Upper lobe of left lung (tissue), 4 donors: Measurements from ENCODE around the gene BORCS5.

Source experiments
- EP300 ChIP-seq, 4 donors: sonication (generic); formaldehyde crosslinking; IDR thresholded peaks; one replicate each; pipeline ENCODE4 v1.5.1; 2017; ENCODE audit warnings: antibody characterized with exemption in 4 of 4, control low read depth in 2 of 4
- POLR2A ChIP-seq, 4 donors: fragments of 450-650 bp; IDR thresholded peaks; one replicate each; pipeline ENCODE4 v1.5.1; 2016 to 2017; ENCODE audit warnings: antibody characterized with exemption in 4 of 4, mild to moderate bottlenecking in 2 of 4
- TF ChIP-seq, protein P1 (sequence below), 6 experiments: fragments of 450-650 bp in 4 of 6; fragments of 200-600 bp in 2 of 6; sonication (generic) in 2 of 6; IDR thresholded peaks; one replicate each; pipeline ENCODE4 v1.5.1; 2016 to 2019; ENCODE audit warnings: antibody characterized with exemption in 6 of 6

DNA sequence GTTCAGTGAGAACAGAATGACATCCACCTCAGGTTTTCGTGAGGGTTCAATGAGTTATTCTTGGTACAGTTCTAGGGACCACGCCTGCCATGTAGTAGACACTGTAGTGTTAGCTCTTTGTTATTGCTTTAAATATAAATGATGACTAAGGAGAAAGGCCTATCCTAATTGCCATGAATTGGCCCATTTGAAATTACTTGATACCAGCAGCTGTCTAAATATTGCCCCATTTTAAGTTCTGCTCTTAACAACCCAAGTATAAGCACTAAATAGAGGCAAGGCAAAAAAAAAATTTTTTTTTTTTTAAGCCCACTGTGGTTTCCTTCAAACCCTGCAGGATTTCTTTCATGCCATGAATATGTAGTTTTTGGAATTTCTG, 84.5 kb downstream of the BORCS5 start:
- TF ChIP-seq, protein P1, sequence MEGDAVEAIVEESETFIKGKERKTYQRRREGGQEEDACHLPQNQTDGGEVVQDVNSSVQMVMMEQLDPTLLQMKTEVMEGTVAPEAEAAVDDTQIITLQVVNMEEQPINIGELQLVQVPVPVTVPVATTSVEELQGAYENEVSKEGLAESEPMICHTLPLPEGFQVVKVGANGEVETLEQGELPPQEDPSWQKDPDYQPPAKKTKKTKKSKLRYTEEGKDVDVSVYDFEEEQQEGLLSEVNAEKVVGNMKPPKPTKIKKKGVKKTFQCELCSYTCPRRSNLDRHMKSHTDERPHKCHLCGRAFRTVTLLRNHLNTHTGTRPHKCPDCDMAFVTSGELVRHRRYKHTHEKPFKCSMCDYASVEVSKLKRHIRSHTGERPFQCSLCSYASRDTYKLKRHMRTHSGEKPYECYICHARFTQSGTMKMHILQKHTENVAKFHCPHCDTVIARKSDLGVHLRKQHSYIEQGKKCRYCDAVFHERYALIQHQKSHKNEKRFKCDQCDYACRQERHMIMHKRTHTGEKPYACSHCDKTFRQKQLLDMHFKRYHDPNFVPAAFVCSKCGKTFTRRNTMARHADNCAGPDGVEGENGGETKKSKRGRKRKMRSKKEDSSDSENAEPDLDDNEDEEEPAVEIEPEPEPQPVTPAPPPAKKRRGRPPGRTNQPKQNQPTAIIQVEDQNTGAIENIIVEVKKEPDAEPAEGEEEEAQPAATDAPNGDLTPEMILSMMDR (IDR thresholded peaks at IDR 0.05), result no peak
- TF ChIP-seq EP300 (IDR thresholded peaks at IDR 0.05) (no peak), POLR2A (IDR thresholded peaks at IDR 0.05) (no peak)
